ENCODE measurements around the gene OGFOD1. TPM values are rescaled to one million over a fixed set of nuclear protein-coding genes. Genes with fewer than 3 reads are reported as not detected.

OGFOD1 gene
- total and polyA plus RNA-seq, 2 donors (not counting 1 experiment from before 2014, with no cell fraction given) = 8.4 to 28.7 TPM

DNA sequence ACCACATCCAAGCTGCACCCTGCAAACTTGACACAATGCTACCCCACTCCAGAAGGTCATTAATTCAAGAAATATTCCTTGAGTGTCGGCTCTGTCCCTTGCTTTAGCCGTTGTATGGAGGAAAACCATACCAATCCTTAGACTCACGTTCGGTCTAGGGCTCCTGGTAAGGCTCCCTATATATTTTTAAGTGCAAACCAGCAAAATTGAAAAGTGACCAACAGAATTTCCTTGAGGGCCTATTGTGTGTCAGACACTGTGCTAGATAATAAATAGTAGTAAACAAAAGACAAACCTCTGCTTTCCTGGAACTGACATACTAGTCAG is 68.9 kb downstream of the OGFOD1 start:
- H3K27ac Mint-ChIP-seq = peak overlapping the region; percentile 89
- Histone ChIP-seq H3K4me2 (replicated peaks; ENCODE audit: low read depth, low read length, poor library complexity, severe bottlenecking) (peak overlapping the region; percentile 80), H3K36me3 (replicated peaks in 1 of 2; ENCODE audit: control extremely low read depth in 1 of 2, control insufficient read depth in 1 of 2, extremely low read depth in 1 of 2, insufficient read depth in 2 of 2, low read length in 1 of 2) (no peaks in the 10 kb centered on the region), H3K4me3 (ENCODE audit: control extremely low read depth in 1 of 5, extremely low read depth in 1 of 5, insufficient read depth in 1 of 5, low read depth in 2 of 5, low read length in 4 of 5) (peak overlapping the region in 4 of 5 experiments; percentile 77 to 97 (median 94)), H3K9me3 (ENCODE audit: control extremely low read depth in 1 of 3, control insufficient read depth in 2 of 3, insufficient read depth in 1 of 3, low read length in 2 of 3) (no peaks in the 10 kb centered on the region), H3K9ac (ENCODE audit: low read length) (peak overlapping the region; percentile 93), H3K79me2 (ENCODE audit: control insufficient read depth, insufficient read depth, low read length) (peaks cover 22% of the 10 kb centered on the region), H2AFZ (ENCODE audit: insufficient read depth, low read depth, low read length, poor library complexity, severe bottlenecking) (peak overlapping the region; percentile 99), H3K27me3 (replicated peaks in 1 of 4; ENCODE audit: control extremely low read depth in 1 of 4, control insufficient read depth in 3 of 4, insufficient read depth in 4 of 4, low read length in 3 of 4) (no peaks in the 10 kb centered on the region), H3K4me1 (ENCODE audit: control insufficient read depth in 2 of 2, insufficient read depth in 2 of 2, low read length in 2 of 2) (peaks cover 9 to 18% of the 10 kb centered on the region in 2 donors), H3K27ac (ENCODE audit: low read length in 2 of 2) (peak overlapping the region; percentile 58 to 80), H4K20me1 (ENCODE audit: control insufficient read depth, insufficient read depth, low read length, poor library complexity, severe bottlenecking) (no peaks in the 10 kb centered on the region)
- intact Hi-C loops (cut with micrococcal nuclease) = loop anchor here (1.0 kb wide), 2 partner anchors 69 to 162 kb away; partner anchors contain the start of genes MT1X, NUDT21 and OGFOD1
- ChIA-PET POLR2A (interaction anchor here (1.2 kb wide), 1 partner anchor 181 kb away, joined by 3 read pairs; no protein-coding TSS in a partner anchor), CTCF (interaction anchor here (1.1 to 2.1 kb wide), 3 partner anchors 14 to 184 kb away, joined by 3 to 7 read pairs (median 5); no protein-coding TSS in a partner anchor)
- H3K4me1 Mint-ChIP-seq = peaks cover 35% of the 10 kb centered on the region
- no peak for ATAC-seq (ENCODE audit: low read depth)
- TF ChIP-seq CTCF (IDR thresholded peaks at IDR 0.05) (no peak), EZH2 (IDR thresholded peaks at IDR 0.05; ENCODE audit: borderline replicate concordance, insufficient read depth, low read depth, low read length, poor library complexity, severe bottlenecking) (no peak)
- no peak for DNase-seq
- 27% methylated on average over 2 of the region's 4 CpGs for WGBS (ENCODE audit: insufficient coverage)
- H3K9me3 Mint-ChIP-seq (ENCODE audit: insufficient read depth) = no peaks in the 10 kb centered on the region
- H3K4me3 Mint-ChIP-seq = peak overlapping the region; percentile 90
- no peaks in the 10 kb centered on the region for H3K27me3 Mint-ChIP-seq

DNA sequence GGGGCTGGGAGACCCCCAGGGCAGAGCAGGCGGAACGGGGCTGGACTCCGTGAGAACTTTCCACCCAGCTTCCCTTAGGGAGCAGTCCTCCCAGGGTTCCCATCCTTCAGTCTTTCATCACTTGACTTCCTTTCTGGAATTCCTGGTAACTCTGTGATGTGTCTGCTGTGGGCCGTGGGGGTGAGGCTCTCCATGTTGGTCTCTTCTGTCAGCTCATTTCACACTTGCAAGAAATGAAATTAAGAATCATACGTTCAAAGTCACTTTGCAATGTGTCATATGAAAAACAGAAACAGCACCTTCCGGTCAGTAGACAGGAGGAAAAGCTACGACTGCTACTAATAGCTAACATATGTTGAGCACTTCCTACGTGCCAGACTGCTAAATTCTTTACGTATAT is 73.9 kb downstream of the OGFOD1 start:
- no peaks in the 10 kb centered on the region for H3K9me3 Mint-ChIP-seq (ENCODE audit: insufficient read depth)
- peaks cover 6% of the 10 kb centered on the region for H3K4me1 Mint-ChIP-seq
- H3K4me3 Mint-ChIP-seq = no peak overlapping the region
- ChIA-PET CTCF (no interaction called here), POLR2A (no interaction called here)
- peaks cover 3 to 4% of the 10 kb centered on the region in 2 donors for H3K4me1 ChIP-seq (ENCODE audit: control insufficient read depth in 2 of 2, insufficient read depth in 2 of 2, low read length in 2 of 2)
- no peak for ATAC-seq (ENCODE audit: low read depth)
- H3K4me2 ChIP-seq (replicated peaks; ENCODE audit: low read depth, low read length, poor library complexity, severe bottlenecking) = no peak overlapping the region
- TF ChIP-seq CTCF (IDR thresholded peaks at IDR 0.05) (no peak), EZH2 (IDR thresholded peaks at IDR 0.05; ENCODE audit: borderline replicate concordance, insufficient read depth, low read depth, low read length, poor library complexity, severe bottlenecking) (no peak)
- no peak overlapping the region for H3K4me3 ChIP-seq (ENCODE audit: control extremely low read depth in 1 of 5, extremely low read depth in 1 of 5, insufficient read depth in 1 of 5, low read depth in 2 of 5, low read length in 4 of 5)
- DNase-seq = no peak
- peaks cover 0 to 11% (median 1%) of the 10 kb centered on the region in 4 experiments for H3K27me3 ChIP-seq (replicated peaks in 1 of 4; ENCODE audit: control extremely low read depth in 1 of 4, control insufficient read depth in 3 of 4, insufficient read depth in 4 of 4, low read length in 3 of 4)
- no peak overlapping the region for H3K27ac ChIP-seq (ENCODE audit: low read length in 2 of 2)
- no peak overlapping the region for H3K9ac ChIP-seq (ENCODE audit: low read length)
- peaks cover 15% of the 10 kb centered on the region for H3K27me3 Mint-ChIP-seq
- no peak overlapping the region for H2AFZ ChIP-seq (ENCODE audit: insufficient read depth, low read depth, low read length, poor library complexity, severe bottlenecking)
- intact Hi-C loops (cut with micrococcal nuclease) = no loop called here
- H3K36me3 ChIP-seq (replicated peaks in 1 of 2; ENCODE audit: control extremely low read depth in 1 of 2, control insufficient read depth in 1 of 2, extremely low read depth in 1 of 2, insufficient read depth in 2 of 2, low read length in 1 of 2) = no peaks in the 10 kb centered on the region
- H3K79me2 ChIP-seq (ENCODE audit: control insufficient read depth, insufficient read depth, low read length) = no peaks in the 10 kb centered on the region
- no peaks in the 10 kb centered on the region for H4K20me1 ChIP-seq (ENCODE audit: control insufficient read depth, insufficient read depth, low read length, poor library complexity, severe bottlenecking)
- H3K27ac Mint-ChIP-seq = no peak overlapping the region
- 93% methylated on average over 5 of the region's 9 CpGs for WGBS (ENCODE audit: insufficient coverage)
- no peaks in the 10 kb centered on the region for H3K9me3 ChIP-seq (ENCODE audit: control extremely low read depth in 1 of 3, control insufficient read depth in 2 of 3, insufficient read depth in 1 of 3, low read length in 2 of 3)

Other genes with a start within 250 kb of the OGFOD1 start
- 225 and 234 TPM in 2 replicates for gene AMFR, start 26.0 kb upstream of the OGFOD1 start, total RNA-seq
- gene AMFR, start 26.0 kb upstream of the OGFOD1 start, polyA plus RNA-seq = 118 and 165 TPM in 2 replicates
- gene NUDT21, start 222 bp upstream of the OGFOD1 start, total RNA-seq = 85.5 and 89.4 TPM in 2 replicates
- gene NUDT21, start 222 bp upstream of the OGFOD1 start, polyA plus RNA-seq = 25.0 and 27.3 TPM in 2 replicates
- gene BBS2, start 68.5 kb downstream of the OGFOD1 start, total RNA-seq = 63.4 and 69.6 TPM in 2 replicates
- 49.4 and 70.8 TPM in 2 replicates for gene BBS2, start 68.5 kb downstream of the OGFOD1 start, polyA plus RNA-seq
- not detected in 2 replicates for gene MT4, start 113.5 kb downstream of the OGFOD1 start, total RNA-seq
- not detected in 2 replicates for gene MT4, start 113.5 kb downstream of the OGFOD1 start, polyA plus RNA-seq
- gene MT3, start 138.0 kb downstream of the OGFOD1 start, total RNA-seq = not detected in 2 replicates
- gene MT3, start 138.0 kb downstream of the OGFOD1 start, polyA plus RNA-seq = not detected in 2 replicates
- gene MT2A, start 157.0 kb downstream of the OGFOD1 start, total RNA-seq = 6.7 and 14.4 TPM in 2 replicates
- 1.1 and 3.1 TPM in 2 replicates for gene MT2A, start 157.0 kb downstream of the OGFOD1 start, polyA plus RNA-seq
- not detected in 2 replicates for gene MT1E, start 174.2 kb downstream of the OGFOD1 start, total RNA-seq
- gene MT1E, start 174.2 kb downstream of the OGFOD1 start, polyA plus RNA-seq = 0.32 and 3.1 TPM in 2 replicates
- not detected in 2 replicates for gene MT1M, start 181.1 kb downstream of the OGFOD1 start, total RNA-seq
- gene MT1M, start 181.1 kb downstream of the OGFOD1 start, polyA plus RNA-seq = not detected in 2 replicates
- gene MT1A, start 187.1 kb downstream of the OGFOD1 start, total RNA-seq = not detected in 2 replicates
- not detected in 2 replicates for gene MT1A, start 187.1 kb downstream of the OGFOD1 start, polyA plus RNA-seq
- not detected in 2 replicates for gene MT1B, start 200.3 kb downstream of the OGFOD1 start, total RNA-seq
- not detected in 2 replicates for gene MT1B, start 200.3 kb downstream of the OGFOD1 start, polyA plus RNA-seq
- 4.3 and 7.6 TPM in 2 replicates for gene MT1F, start 206.4 kb downstream of the OGFOD1 start, total RNA-seq
- gene MT1F, start 206.4 kb downstream of the OGFOD1 start, polyA plus RNA-seq = 2.2 and 5.3 TPM in 2 replicates
- not detected in 2 replicates for gene MT1G, start 216.5 kb downstream of the OGFOD1 start, total RNA-seq
- gene MT1G, start 216.5 kb downstream of the OGFOD1 start, polyA plus RNA-seq = not detected in 2 replicates
- gene MT1H, start 218.3 kb downstream of the OGFOD1 start, total RNA-seq = not detected in 2 replicates
- gene MT1H, start 218.3 kb downstream of the OGFOD1 start, polyA plus RNA-seq = not detected in 2 replicates
- 13.0 and 17.2 TPM in 2 replicates for gene MT1X, start 230.9 kb downstream of the OGFOD1 start, total RNA-seq
- gene MT1X, start 230.9 kb downstream of the OGFOD1 start, polyA plus RNA-seq = 8.0 and 9.1 TPM in 2 replicates

Measured in B cell (primary cell).